ENCODE results near the gene LSMEM2. TPM values are rescaled to one million over a fixed set of nuclear protein-coding genes. Genes with fewer than 3 reads are reported as not detected.

LSMEM2 gene
- total RNA-seq, 1 donor from 2014 or later = not detected

Other genes with a start within 250 kb of the LSMEM2 start
- 84.3 and 152 TPM in 2 replicates for gene RBM5, start 190.2 kb upstream of the LSMEM2 start, total RNA-seq
- 8.3 and 16.1 TPM in 2 replicates for gene SEMA3F, start 123.8 kb upstream of the LSMEM2 start, total RNA-seq
- gene GNAT1, start 87.5 kb upstream of the LSMEM2 start, total RNA-seq = not detected in 2 replicates
- under 0.01 TPM in 1 of 2 replicates, not detected in the other for gene SLC38A3, start 73.8 kb upstream of the LSMEM2 start, total RNA-seq
- 415 and 488 TPM in 2 replicates for gene GNAI2, start 42.9 kb upstream of the LSMEM2 start, total RNA-seq
- 0.44 and 0.60 TPM in 2 replicates for gene SEMA3B, start 9.9 kb upstream of the LSMEM2 start, total RNA-seq
- gene IFRD2, start 13.3 kb downstream of the LSMEM2 start, total RNA-seq = 78.7 and 104 TPM in 2 replicates
- 12.9 and 26.2 TPM in 2 replicates for gene HYAL3, start 20.3 kb downstream of the LSMEM2 start, total RNA-seq
- gene NAA80, start 20.3 kb downstream of the LSMEM2 start, total RNA-seq = 3.1 and 3.6 TPM in 2 replicates
- 3.1 and 5.8 TPM in 2 replicates for gene HYAL1, start 24.5 kb downstream of the LSMEM2 start, total RNA-seq
- gene HYAL2, start 43.7 kb downstream of the LSMEM2 start, total RNA-seq = 404 and 600 TPM in 2 replicates
- gene TUSC2, start 49.1 kb downstream of the LSMEM2 start, total RNA-seq = 21.4 and 22.8 TPM in 2 replicates
- gene RASSF1, start 61.7 kb downstream of the LSMEM2 start, total RNA-seq = 12.0 and 20.6 TPM in 2 replicates
- 0.20 and 0.22 TPM in 2 replicates for gene ZMYND10, start 66.6 kb downstream of the LSMEM2 start, total RNA-seq
- gene NPRL2, start 71.7 kb downstream of the LSMEM2 start, total RNA-seq = 12.0 and 17.3 TPM in 2 replicates
- gene CYB561D2, start 71.8 kb downstream of the LSMEM2 start, total RNA-seq = 15.5 and 21.6 TPM in 2 replicates
- 27.7 and 44.4 TPM in 2 replicates for gene TMEM115, start 80.4 kb downstream of the LSMEM2 start, total RNA-seq
- gene CACNA2D2, start 224.5 kb downstream of the LSMEM2 start, total RNA-seq = under 0.01 TPM in 1 of 2 replicates, not detected in the other